H1 (cell line): ENCODE data around the gene CEBPA. TPM values are rescaled to one million over a fixed set of nuclear protein-coding genes. Genes with fewer than 3 reads are reported as not detected.

Source experiments
- CTCF ChIA-PET: fragments of 300-600 bp; sonication (Branson Sonifier 250); formaldehyde crosslinking; loops from one replicate; lab custom pipeline; 2021; ENCODE audit not compliant: partially characterized antibody; lab: Charles Lee
- POLR2A ChIA-PET: fragments of 300-600 bp; sonication (Branson Sonifier 250); formaldehyde crosslinking; loops from one replicate; lab custom pipeline; 2021; ENCODE audit warnings: inconsistent platforms; ENCODE audit not compliant: partially characterized antibody; lab: Charles Lee
- DNase-seq, 2 experiments: peaks; one replicate each; pipeline versions ENCODE4 v3.0.0 to v3.0.0-alpha.2; 2010 to 2022; ENCODE audit warnings: low spot score in 2 of 2, low read depth in 1 of 2, mixed read lengths in 1 of 2
- FAIRE-seq: peaks from 2 replicates; lab custom pipeline; 2011; peaks lifted over from hg19 to GRCh38; lab: Jason Lieb, UNC
- H2AFZ ChIP-seq: 2 replicates; pipeline ENCODE4 v1.8.1; 2012; ENCODE audit warnings: low read length, inconsistent platforms
- H2AK5ac ChIP-seq: 2 replicates; pipeline ENCODE4 v1.6.1; 2013; ENCODE audit warnings: low read depth, low read length
- H2BK120ac ChIP-seq: replicated peaks from 2 replicates; pipeline ENCODE3; 2013; ENCODE audit warnings: low read depth, low read length, inconsistent platforms
- H2BK12ac ChIP-seq: 2 replicates; pipeline ENCODE4 v1.6.1; 2013; ENCODE audit warnings: low read depth, low read length
- H2BK15ac ChIP-seq: 2 replicates; pipeline ENCODE4 v1.6.1; 2013; ENCODE audit warnings: low read length
- H2BK20ac ChIP-seq: 2 replicates; pipeline ENCODE4 v1.6.1; 2013; ENCODE audit warnings: low read length
- H2BK5ac ChIP-seq: 2 replicates; pipeline ENCODE4 v1.6.1; 2013; ENCODE audit warnings: low read depth, low read length
- H3K14ac ChIP-seq: 2 replicates; pipeline ENCODE4 v1.6.1; 2013; ENCODE audit warnings: inconsistent platforms; ENCODE audit not compliant: insufficient read length
- H3K18ac ChIP-seq: 2 replicates; pipeline ENCODE4 v1.6.1; 2013; ENCODE audit warnings: low read length; ENCODE audit errors: extremely low read depth
- H3K23ac ChIP-seq: 2 replicates; pipeline ENCODE4 v1.6.1; 2013; ENCODE audit warnings: inconsistent platforms; ENCODE audit not compliant: insufficient read length
- H3K23me2 ChIP-seq: 2 replicates; pipeline ENCODE4 v1.6.1; 2013; ENCODE audit warnings: low read depth, low read length
- H3K27ac ChIP-seq: 2 replicates; pipeline ENCODE4 v1.6.1; 2011; ENCODE audit warnings: low read depth, low read length, inconsistent platforms
- H3K27me3 ChIP-seq, 4 experiments: replicated peaks in 1 of 4; 1 replicate in 1 of 4; 2 replicates in 3 of 4; pipeline versions ENCODE4 v1.6.1 to v1.8.1; 2011 to 2013; ENCODE audit warnings: low read length in 3 of 4, mild to moderate bottlenecking in 3 of 4, inconsistent platforms in 2 of 4, mixed read lengths in 2 of 4, moderate library complexity in 1 of 4; ENCODE audit not compliant: control insufficient read depth in 3 of 4, insufficient read depth in 3 of 4; ENCODE audit errors: extremely low read depth in 1 of 4
- H3K36me3 ChIP-seq, 4 experiments: 2 replicates each; pipeline versions ENCODE4 v1.6.1 to v1.8.1; 2011 to 2013; ENCODE audit warnings: mild to moderate bottlenecking in 4 of 4, low read length in 3 of 4, moderate library complexity in 2 of 4, control low read depth in 1 of 4, inconsistent platforms in 1 of 4; ENCODE audit not compliant: insufficient read depth in 4 of 4, control insufficient read depth in 2 of 4
- H3K4ac ChIP-seq: replicated peaks from 2 replicates; pipeline ENCODE3; 2013; ENCODE audit warnings: low read length, low read depth, mixed read lengths, inconsistent platforms; ENCODE audit not compliant: insufficient read length
- H3K4me1 ChIP-seq, 4 experiments: replicated peaks in 1 of 4; 1 replicate in 1 of 4; 2 replicates in 3 of 4; pipeline versions ENCODE4 v1.6.1 to v1.8.1; 2011 to 2013; ENCODE audit warnings: low read length in 3 of 4, inconsistent platforms in 2 of 4, mixed read lengths in 1 of 4; ENCODE audit not compliant: insufficient read depth in 4 of 4, control insufficient read depth in 3 of 4
- H3K4me2 ChIP-seq, 2 experiments: 2 replicates each; pipeline versions ENCODE4 v1.6.1 to v1.8.1; 2011 to 2013; ENCODE audit warnings: low read depth in 2 of 2, low read length in 2 of 2, control low read depth in 1 of 2, inconsistent platforms in 1 of 2, mild to moderate bottlenecking in 1 of 2; ENCODE audit not compliant: insufficient read depth in 1 of 2
- H3K4me3 ChIP-seq, 4 experiments: fragments of 200-600, 300-600 bp in 1 of 4; sonication (generic), shearing (Covaris generic), sonication (Bioruptor Twin) in 1 of 4; 2 replicates each; pipeline versions ENCODE4 v1.5.1 to v1.8.1; 2011 to 2016; ENCODE audit warnings: low read length in 4 of 4, low read depth in 3 of 4, control low read depth in 2 of 4, inconsistent platforms in 2 of 4, mild to moderate bottlenecking in 2 of 4, mixed read lengths in 1 of 4, moderate library complexity in 1 of 4; ENCODE audit not compliant: insufficient read depth in 2 of 4; ENCODE audit errors: extremely low read depth in 1 of 4
- H3K56ac ChIP-seq: replicated peaks from 2 replicates; pipeline ENCODE3; 2013; ENCODE audit warnings: low read depth, mild to moderate bottlenecking, mixed read lengths, low read length, inconsistent platforms; ENCODE audit not compliant: insufficient read length
- H3K79me1 ChIP-seq: 2 replicates; pipeline ENCODE4 v1.6.1; 2013; ENCODE audit warnings: low read depth, low read length, control low read depth
- H3K79me2 ChIP-seq, 2 experiments: 2 replicates each; pipeline versions ENCODE4 v1.6.1 to v1.8.1; 2012 to 2013; ENCODE audit warnings: low read length in 2 of 2, mild to moderate bottlenecking in 2 of 2, inconsistent platforms in 1 of 2; ENCODE audit not compliant: insufficient read depth in 2 of 2, control insufficient read depth in 1 of 2
- H3K9ac ChIP-seq, 4 experiments: replicated peaks in 1 of 4; 1 replicate in 1 of 4; 2 replicates in 3 of 4; pipeline versions ENCODE4 v1.6.1 to v1.8.1; 2011 to 2013; ENCODE audit warnings: low read depth in 3 of 4, low read length in 3 of 4, control low read depth in 2 of 4, mild to moderate bottlenecking in 2 of 4, moderate library complexity in 2 of 4, inconsistent platforms in 1 of 4; ENCODE audit errors: extremely low read depth in 1 of 4
- H3K9me3 ChIP-seq, 2 experiments: 2 replicates each; pipeline versions ENCODE4 v1.6.1 to v1.8.1; 2012 to 2013; ENCODE audit warnings: mild to moderate bottlenecking in 2 of 2, moderate library complexity in 2 of 2, control low read depth in 1 of 2, inconsistent platforms in 1 of 2, low read depth in 1 of 2, low read length in 1 of 2, mixed read lengths in 1 of 2; ENCODE audit not compliant: insufficient read depth in 2 of 2
- H4K20me1 ChIP-seq, 2 experiments: replicated peaks in 1 of 2; 2 replicates each; pipeline versions ENCODE3 to v1.8.1; 2011 to 2013; ENCODE audit warnings: inconsistent platforms in 2 of 2, low read length in 2 of 2, mild to moderate bottlenecking in 1 of 2; ENCODE audit not compliant: insufficient read depth in 2 of 2, control insufficient read depth in 1 of 2
- H4K5ac ChIP-seq: 2 replicates; pipeline ENCODE4 v1.6.1; 2013; ENCODE audit warnings: low read length, low read depth, mixed read lengths, inconsistent platforms; ENCODE audit not compliant: insufficient read length
- H4K8ac ChIP-seq: 2 replicates; pipeline ENCODE4 v1.8.0; 2013; ENCODE audit warnings: mild to moderate bottlenecking, moderate library complexity, low read length, inconsistent platforms; ENCODE audit not compliant: insufficient read depth; ENCODE audit errors: extremely low read depth
- H4K91ac ChIP-seq: replicated peaks from 2 replicates; pipeline ENCODE3; 2013; ENCODE audit warnings: low read length, mixed read lengths, inconsistent platforms; ENCODE audit not compliant: insufficient read length
- CBX8 ChIP-seq: fragments of 300-800, 300-1000 bp; sonication (generic); IDR thresholded peaks from 2 replicates; pipeline ENCODE4 v1.7.1; 2016; ENCODE audit warnings: low read depth, low read length, borderline replicate concordance
- KDM1A ChIP-seq: fragments of 200-600, 300-600 bp; sonication (generic); IDR thresholded peaks from 2 replicates; pipeline ENCODE4 v1.7.1; 2016; ENCODE audit warnings: mild to moderate bottlenecking, low read length, borderline replicate concordance
- SIRT6 ChIP-seq: IDR thresholded peaks from one replicate; pipeline ENCODE4 v1.7.1; 2012; ENCODE audit warnings: low read length, inconsistent platforms
- WGBS, 2 experiments: shearing (Covaris generic) in 1 of 2; methylation state at CpG; one replicate each; pipeline versions ENCODE4 v1.1.6 to v1.1.7; 2013 to 2015; ENCODE audit warnings: low lambda C conversion rate in 2 of 2, mixed read lengths in 2 of 2, inconsistent platforms in 1 of 2, low coverage in 1 of 2, missing lambda C conversion rate in 1 of 2; ENCODE audit not compliant: insufficient replicate concordance in 2 of 2, insufficient coverage in 1 of 2, insufficient read length in 1 of 2; ENCODE audit errors: extremely low coverage in 1 of 2, missing lambda C conversion rate in 1 of 2; 5-methylcytosine and 5-hydroxymethylcytosine counted together
- polyA plus RNA-seq, 7 experiments: library from polyadenylated mRNA; depleted of rRNA in 3 of 7; stranded (reverse) in 5 of 7; unstranded in 2 of 7; fragments of >200 nt in 5 of 7; fragments of 200-250 nt in 2 of 7; gene quantifications; 1 replicate in 5 of 7; 2 replicates in 1 of 7; 4 replicates in 1 of 7; pipeline versions ENCODE4 v1.2.1 to v1.2.3, GENCODE V29; 2011 to 2013; ENCODE audit warnings: missing spikeins in 2 of 7, mixed read lengths in 2 of 7
- total RNA-seq: library from RNA; stranded (reverse); fragmentation: NEBNext Ultra II Directional; extraction: Animal tissue kit (Norgen Biotek cat#: 25700); gene quantifications from 2 replicates; pipeline ENCODE4 v1.2.1, GENCODE V29; 2021

CEBPA gene
- total and polyA plus RNA-seq, 2 of the 8 experiments (the other 6 are each of a cell fraction or from before 2014, with no cell fraction given), result 2.0 to 2.7 TPM

- H4K8ac ChIP-seq, result no peak overlapping the region
- no peak overlapping the region for H2AFZ ChIP-seq
- CTCF ChIA-PET, result no interaction called here
- peak overlapping the region; percentile 54 for H2BK120ac ChIP-seq
- H4K91ac ChIP-seq, result peak overlapping the region; percentile 97
- H3K18ac ChIP-seq, result 0 out of 2 replicates have a peak overlapping the region, but pooled peaks have one; percentile 7
- H2BK15ac ChIP-seq, result peak overlapping the region; percentile 24; the same call in 1 of the 2 replicates
- DNase-seq, result no peak
- peak overlapping the region; percentile 78 for H2AK5ac ChIP-seq
- no peak overlapping the region for H3K27ac ChIP-seq
- POLR2A ChIA-PET, result interaction anchor here (1.0 kb wide), 1 partner anchor 12 kb away, joined by 3 read pairs; no protein-coding TSS in a partner anchor
- peak overlapping the region; percentile 46; the same call in 1 of the 2 replicates for H2BK5ac ChIP-seq
- TF ChIP-seq KDM1A, result no peak
- no peak for TF ChIP-seq SIRT6
- TF ChIP-seq CBX8, result 0 out of 2 replicates have a peak, but pooled peaks have one; percentile 0
- TF ChIP-seq, all 59 proteins: peak for 1
- Histone ChIP-seq H3K9ac (no peak overlapping the region), H4K5ac (no peak overlapping the region), H3K79me1 (peaks cover 8% of the 10 kb centered on the region; the same call in 1 of the 2 replicates), H3K79me2 (no peaks in the 10 kb centered on the region), H3K36me3 (no peaks in the 10 kb centered on the region), H3K4me3 (no peak overlapping the region), H3K27me3 (no peaks in the 10 kb centered on the region; a peak in 1 of 7 replicates), H2BK12ac (peak overlapping the region; percentile 77; the same call in 1 of the 2 replicates), H3K14ac (no peak overlapping the region), H3K56ac (peak overlapping the region; percentile 100), H3K23ac (no peak overlapping the region), H3K9me3 (peaks cover 2 to 5% of the 10 kb centered on the region in 2 experiments; a peak in 3 of 4 replicates), H3K4ac (peak overlapping the region; percentile 78), H2BK20ac (peak overlapping the region; percentile 24; the same call in 1 of the 2 replicates), H3K23me2 (peaks cover 13% of the 10 kb centered on the region; the same call in 1 of the 2 replicates), H3K4me1 (peaks cover 0 to 4% (median under 1%) of the 10 kb centered on the region in 4 experiments; a peak in 5 of 7 replicates), H4K20me1 (peaks cover 0 to 12% of the 10 kb centered on the region in 2 experiments), H3K4me2 (peak overlapping the region in 1 of 2 experiments; percentile 40; a peak in 1 of 4 replicates)
- no peak for FAIRE-seq
- 100% methylated on average over 1 of the region's 1 CpG; no CpG with 5 or more reads in 1 of the 2 experiments for WGBS, 2 experiments
Observed at GRCh38 chr19:33250500-33250899, 51.8 kb downstream of the CEBPA start.
